ENCODE data around the gene TNS2.
A peak's percentile ranks its signal among the peaks of the same experiment; 100 is the strongest.

The TNS2 gene, protein sequence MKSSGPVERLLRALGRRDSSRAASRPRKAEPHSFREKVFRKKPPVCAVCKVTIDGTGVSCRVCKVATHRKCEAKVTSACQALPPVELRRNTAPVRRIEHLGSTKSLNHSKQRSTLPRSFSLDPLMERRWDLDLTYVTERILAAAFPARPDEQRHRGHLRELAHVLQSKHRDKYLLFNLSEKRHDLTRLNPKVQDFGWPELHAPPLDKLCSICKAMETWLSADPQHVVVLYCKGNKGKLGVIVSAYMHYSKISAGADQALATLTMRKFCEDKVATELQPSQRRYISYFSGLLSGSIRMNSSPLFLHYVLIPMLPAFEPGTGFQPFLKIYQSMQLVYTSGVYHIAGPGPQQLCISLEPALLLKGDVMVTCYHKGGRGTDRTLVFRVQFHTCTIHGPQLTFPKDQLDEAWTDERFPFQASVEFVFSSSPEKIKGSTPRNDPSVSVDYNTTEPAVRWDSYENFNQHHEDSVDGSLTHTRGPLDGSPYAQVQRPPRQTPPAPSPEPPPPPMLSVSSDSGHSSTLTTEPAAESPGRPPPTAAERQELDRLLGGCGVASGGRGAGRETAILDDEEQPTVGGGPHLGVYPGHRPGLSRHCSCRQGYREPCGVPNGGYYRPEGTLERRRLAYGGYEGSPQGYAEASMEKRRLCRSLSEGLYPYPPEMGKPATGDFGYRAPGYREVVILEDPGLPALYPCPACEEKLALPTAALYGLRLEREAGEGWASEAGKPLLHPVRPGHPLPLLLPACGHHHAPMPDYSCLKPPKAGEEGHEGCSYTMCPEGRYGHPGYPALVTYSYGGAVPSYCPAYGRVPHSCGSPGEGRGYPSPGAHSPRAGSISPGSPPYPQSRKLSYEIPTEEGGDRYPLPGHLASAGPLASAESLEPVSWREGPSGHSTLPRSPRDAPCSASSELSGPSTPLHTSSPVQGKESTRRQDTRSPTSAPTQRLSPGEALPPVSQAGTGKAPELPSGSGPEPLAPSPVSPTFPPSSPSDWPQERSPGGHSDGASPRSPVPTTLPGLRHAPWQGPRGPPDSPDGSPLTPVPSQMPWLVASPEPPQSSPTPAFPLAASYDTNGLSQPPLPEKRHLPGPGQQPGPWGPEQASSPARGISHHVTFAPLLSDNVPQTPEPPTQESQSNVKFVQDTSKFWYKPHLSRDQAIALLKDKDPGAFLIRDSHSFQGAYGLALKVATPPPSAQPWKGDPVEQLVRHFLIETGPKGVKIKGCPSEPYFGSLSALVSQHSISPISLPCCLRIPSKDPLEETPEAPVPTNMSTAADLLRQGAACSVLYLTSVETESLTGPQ (N-terminal part only)

DNA sequence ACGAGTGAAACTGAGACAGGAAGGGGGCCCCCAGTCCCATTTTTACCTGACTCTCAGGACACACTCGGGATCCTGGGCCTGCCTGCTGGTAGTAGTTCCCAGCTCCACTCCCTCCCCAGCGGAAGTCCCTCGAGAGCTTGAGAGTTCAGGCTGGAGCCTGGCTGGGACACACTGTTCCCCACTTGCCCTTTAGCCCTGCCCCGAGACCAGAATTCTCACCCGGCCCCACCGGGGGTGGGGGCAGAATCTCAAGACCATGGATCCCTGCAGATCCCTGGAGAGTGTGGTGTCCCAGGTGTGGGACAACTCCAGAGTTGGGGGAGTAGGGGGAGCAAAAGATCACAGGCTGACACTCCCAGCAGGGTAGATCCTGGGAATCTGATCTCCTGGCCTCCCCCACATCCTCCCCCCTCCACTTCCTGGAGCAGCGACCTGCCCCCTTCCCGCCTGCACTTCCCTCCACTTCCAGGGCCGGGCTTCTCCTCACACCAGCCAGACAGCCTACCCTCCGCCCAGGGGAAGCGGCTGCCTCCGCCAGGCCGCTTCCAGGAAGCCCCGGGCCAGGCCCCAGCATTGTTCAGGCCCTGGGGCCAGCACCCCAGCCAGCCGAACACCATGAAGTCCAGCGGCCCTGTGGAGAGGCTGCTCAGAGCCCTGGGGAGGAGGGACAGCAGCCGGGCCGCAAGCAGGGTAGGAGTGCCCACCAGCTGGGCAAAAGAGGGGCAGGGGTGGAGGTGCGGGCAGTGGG lies at the start of gene TNS2:
Gene TNS2, plus strand, starts transcription at position 495 of the 748 bp plus-strand sequence. Its CDS starts 121 bp downstream, at position 616.
- POLR2A ChIA-PET (ENCODE audit: low non-redundant PET) = no interaction called here
- H3K27ac ChIP-seq = peak within 1 kb of the TSS; percentile 99
- CTCF ChIA-PET = interaction anchor here (1.5 to 1.7 kb wide), 2 partner anchors 11 to 16 kb away, joined by 3 to 7 read pairs; no protein-coding TSS in a partner anchor
- TF ChIP-seq, protein P1, sequence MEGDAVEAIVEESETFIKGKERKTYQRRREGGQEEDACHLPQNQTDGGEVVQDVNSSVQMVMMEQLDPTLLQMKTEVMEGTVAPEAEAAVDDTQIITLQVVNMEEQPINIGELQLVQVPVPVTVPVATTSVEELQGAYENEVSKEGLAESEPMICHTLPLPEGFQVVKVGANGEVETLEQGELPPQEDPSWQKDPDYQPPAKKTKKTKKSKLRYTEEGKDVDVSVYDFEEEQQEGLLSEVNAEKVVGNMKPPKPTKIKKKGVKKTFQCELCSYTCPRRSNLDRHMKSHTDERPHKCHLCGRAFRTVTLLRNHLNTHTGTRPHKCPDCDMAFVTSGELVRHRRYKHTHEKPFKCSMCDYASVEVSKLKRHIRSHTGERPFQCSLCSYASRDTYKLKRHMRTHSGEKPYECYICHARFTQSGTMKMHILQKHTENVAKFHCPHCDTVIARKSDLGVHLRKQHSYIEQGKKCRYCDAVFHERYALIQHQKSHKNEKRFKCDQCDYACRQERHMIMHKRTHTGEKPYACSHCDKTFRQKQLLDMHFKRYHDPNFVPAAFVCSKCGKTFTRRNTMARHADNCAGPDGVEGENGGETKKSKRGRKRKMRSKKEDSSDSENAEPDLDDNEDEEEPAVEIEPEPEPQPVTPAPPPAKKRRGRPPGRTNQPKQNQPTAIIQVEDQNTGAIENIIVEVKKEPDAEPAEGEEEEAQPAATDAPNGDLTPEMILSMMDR (conservative IDR thresholded peaks at IDR 0.05; ENCODE audit: low read depth) = no peak
- peak; percentile 66 for DNase-seq (ENCODE audit: low spot score)

DNA sequence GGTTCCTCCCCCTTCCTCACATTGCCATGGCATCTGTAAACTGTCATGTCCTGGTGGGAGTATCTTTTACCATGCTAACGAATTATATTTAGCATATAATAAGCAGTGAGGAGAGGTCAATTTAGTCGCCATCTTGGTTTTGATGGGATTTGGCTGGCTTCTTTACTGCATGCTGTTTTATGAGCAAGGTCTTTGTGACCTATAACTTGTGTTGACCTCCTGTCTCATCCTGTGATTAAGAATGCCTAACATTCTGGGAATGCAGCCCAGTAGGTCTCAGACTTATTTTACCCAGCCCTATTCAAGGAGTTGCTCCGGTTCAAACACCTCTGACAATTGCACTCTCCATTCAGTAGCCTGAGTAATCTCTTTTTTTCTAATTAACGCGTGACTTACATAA lies 45.7 kb upstream of the TNS2 start:
- TF ChIP-seq, protein P1 (conservative IDR thresholded peaks at IDR 0.05; ENCODE audit: low read depth) = no peak
- DNase-seq (ENCODE audit: low spot score) = no peak
- no peak overlapping the region for H3K27ac ChIP-seq
- ChIA-PET POLR2A (ENCODE audit: low non-redundant PET) (no interaction called here), CTCF (no interaction called here)

DNA sequence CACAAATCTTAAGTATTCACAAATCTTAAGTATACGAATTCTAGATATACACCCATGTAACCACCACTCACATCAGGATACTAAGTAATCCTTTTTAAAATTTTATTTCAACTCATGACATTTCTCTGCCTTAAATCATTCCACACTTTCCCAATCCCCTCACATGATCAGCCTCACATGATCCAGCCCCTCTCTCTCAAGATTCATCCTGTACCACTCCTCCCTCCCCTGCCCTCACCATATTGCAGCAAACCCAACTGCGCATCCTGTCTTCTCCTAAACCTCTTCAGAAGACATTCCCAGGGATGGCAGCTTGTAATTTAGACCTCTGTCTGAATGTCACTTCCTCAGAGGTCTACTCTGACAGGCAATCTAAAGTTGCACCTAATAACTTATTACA lies 45.3 kb upstream of the TNS2 start:
- DNase-seq (ENCODE audit: low spot score) = no peak
- H3K27ac ChIP-seq = no peak overlapping the region
- ChIA-PET CTCF (interaction anchor here (0.6 to 0.8 kb wide), 2 partner anchors 45 to 100 kb away, joined by 3 read pairs; partner anchors contain the start of gene KRT8), POLR2A (ENCODE audit: low non-redundant PET) (no interaction called here)
- TF ChIP-seq, protein P1 (conservative IDR thresholded peaks at IDR 0.05; ENCODE audit: low read depth) = no peak

DNA sequence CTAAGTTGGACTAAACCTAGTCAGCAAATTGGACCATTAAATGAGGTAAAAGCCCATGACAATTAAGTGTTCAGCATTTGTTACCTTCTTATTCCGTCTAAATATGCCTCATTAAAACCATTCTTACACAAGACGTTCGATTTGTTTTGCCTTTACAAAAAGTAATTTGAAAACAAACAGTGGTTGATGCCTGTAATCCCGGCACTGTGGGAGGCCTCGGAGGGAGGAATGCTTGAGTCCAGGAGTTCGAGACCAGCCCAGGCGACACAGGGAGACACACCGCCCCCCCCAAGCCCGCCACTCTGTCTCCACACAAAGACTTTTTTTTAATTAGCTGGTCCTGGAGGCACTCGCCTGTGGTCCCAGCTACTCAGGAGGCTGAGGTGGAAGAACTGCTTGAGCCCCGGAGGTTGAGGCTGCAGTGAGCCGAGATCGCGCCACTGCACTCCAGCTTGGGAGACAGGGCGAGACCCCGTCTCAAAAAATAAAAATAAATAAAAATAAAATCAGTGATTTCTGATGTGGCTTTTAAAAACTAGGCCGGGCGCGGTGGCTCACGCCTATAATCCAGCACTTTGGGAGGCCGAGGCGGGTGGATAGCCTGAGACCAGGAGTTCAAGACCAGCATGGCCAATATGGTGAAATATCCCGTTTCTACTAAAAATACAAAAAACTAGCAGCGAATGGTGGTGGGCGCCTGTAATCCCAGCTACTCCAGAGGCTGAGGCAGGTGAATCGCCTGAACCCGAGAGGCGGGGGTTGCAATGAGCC lies 44.5 kb upstream of the TNS2 start:
- DNase-seq (ENCODE audit: low spot score) = no peak
- H3K27ac ChIP-seq = peak overlapping the region; percentile 92
- CTCF ChIA-PET = interaction anchor here (0.6 to 0.8 kb wide), 2 partner anchors 46 to 101 kb away, joined by 3 read pairs; partner anchors contain the start of gene KRT8
- POLR2A ChIA-PET (ENCODE audit: low non-redundant PET) = interaction anchor here (0.6 to 0.8 kb wide), 4 partner anchors 37 to 858 kb away, joined by 3 to 4 read pairs (median 4); no protein-coding TSS in a partner anchor
- TF ChIP-seq, protein P1 (conservative IDR thresholded peaks at IDR 0.05; ENCODE audit: low read depth) = no peak

Measured in RWPE1 (cell line).